Measurements from ENCODE around the gene ERVH48-1.
"Not testable (repeated sequence)": the region's sequence is repeated elsewhere in the genome, so short reads cannot be mapped to it uniquely, and the experiment has no call there.

Gene ERVH48-1

GRCh38 chr21:42925114-42925926 lies at the start of gene ERVH48-1:
Gene ERVH48-1, minus strand, starts transcription at chr21:42925630. Its CDS starts 6,624 bp downstream, at chr21:42919006.
- no peak for DNase-seq

GRCh38 chr21:42973991-42974831 lies 48.8 kb upstream of the ERVH48-1 start, which contains the start of gene PKNOX1:
Gene PKNOX1, plus strand, starts transcription at chr21:42974562. Its CDS starts 29,820 bp downstream, at chr21:43004382.
- peak; percentile 99 for DNase-seq

GRCh38 chr21:42973309-42973990 lies 48.0 kb upstream of the ERVH48-1 start:
- no peak for DNase-seq

GRCh38 chr21:42971897-42972275 lies 46.5 kb upstream of the ERVH48-1 start:
- no peak for DNase-seq

GRCh38 chr21:42970946-42971653 lies 45.7 kb upstream of the ERVH48-1 start:
- DNase-seq = no peak

- no peak for DNase-seq
Observed at GRCh38 chr21:42969193-42969600, 43.8 kb upstream of the ERVH48-1 start.

GRCh38 chr21:42967616-42968015 lies 42.2 kb upstream of the ERVH48-1 start:
- not testable (repeated sequence) for DNase-seq

GRCh38 chr21:42965211-42965560 lies 39.8 kb upstream of the ERVH48-1 start:
- no peak for DNase-seq

GRCh38 chr21:42964546-42965210 lies 39.2 kb upstream of the ERVH48-1 start:
- DNase-seq = no peak

GRCh38 chr21:42964086-42964485 lies 38.7 kb upstream of the ERVH48-1 start:
- DNase-seq = no peak

- DNase-seq = no peak
Observed at GRCh38 chr21:42962380-42963007, 37.1 kb upstream of the ERVH48-1 start.

GRCh38 chr21:42959728-42960127 lies 34.3 kb upstream of the ERVH48-1 start:
- DNase-seq = no peak

GRCh38 chr21:42958122-42958521 lies 32.7 kb upstream of the ERVH48-1 start:
- DNase-seq = not testable (repeated sequence)

GRCh38 chr21:42956824-42957630 lies 31.6 kb upstream of the ERVH48-1 start:
- no peak for DNase-seq

- DNase-seq = not testable (repeated sequence)
Observed at GRCh38 chr21:42951193-42951592, 25.8 kb upstream of the ERVH48-1 start.

- not testable (repeated sequence) for DNase-seq
Observed at GRCh38 chr21:42949094-42949755, 23.8 kb upstream of the ERVH48-1 start.

- no peak for DNase-seq
Observed at GRCh38 chr21:42942244-42942643, 16.8 kb upstream of the ERVH48-1 start.

GRCh38 chr21:42941696-42942085 lies 16.3 kb upstream of the ERVH48-1 start:
- DNase-seq = no peak

- DNase-seq = no peak
Observed at GRCh38 chr21:42939582-42940413, 14.4 kb upstream of the ERVH48-1 start.

Data from NCI-H2227 treated with DMSO at 0.1 percent for 48 hours (cell line).